ENCODE measurements around the gene SMOC2. TPM values are rescaled to one million over a fixed set of nuclear protein-coding genes. Genes with fewer than 3 reads are reported as not detected.

Gene SMOC2
- total and polyA plus RNA-seq, 2 of the 4 experiments (the other 2 are of a cell fraction): not detected

DNA sequence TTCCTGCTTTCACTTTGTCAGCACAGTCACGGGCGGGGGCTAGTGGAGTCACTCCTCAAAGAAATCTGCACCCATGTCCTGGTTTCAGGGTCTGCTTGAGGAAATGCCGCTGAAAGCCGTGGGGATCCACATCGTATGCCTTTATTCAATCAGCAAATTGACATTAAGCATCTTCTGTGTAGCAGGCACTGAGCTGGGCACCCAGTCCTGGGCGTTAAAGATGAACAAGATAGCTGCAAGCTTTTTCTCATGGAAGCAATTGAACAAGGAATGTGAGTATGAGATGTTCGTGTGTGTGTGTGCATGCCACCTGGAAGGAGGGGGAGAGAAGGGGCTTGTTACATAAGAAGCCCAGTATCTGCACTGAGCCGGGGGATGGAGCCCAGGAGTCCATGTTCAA, 243.9 kb downstream of the SMOC2 start:
- H3K79me1 ChIP-seq (ENCODE audit: low read depth in 1 of 2, low read length in 2 of 2): no peaks in the 10 kb centered on the region
- no peak overlapping the region for H3K4me3 ChIP-seq (ENCODE audit: insufficient read depth, low read depth, low read length)
- H3K27me3 ChIP-seq (ENCODE audit: control insufficient read depth, insufficient read depth, low read length): no peaks in the 10 kb centered on the region
- H2AK5ac ChIP-seq (ENCODE audit: low read depth, low read length): no peak overlapping the region
- H3K9me3 ChIP-seq (ENCODE audit: control insufficient read depth, insufficient read depth, low read length): peaks cover 38% of the 10 kb centered on the region
- no peak overlapping the region for H3K4ac ChIP-seq (ENCODE audit: low read depth, low read length)
- in situ Hi-C loops (cut with MboI; ENCODE audit: low sequenced_read_pairs): no loop called here
- CTCF ChIA-PET: no interaction called here
- H2BK20ac ChIP-seq (ENCODE audit: low read depth, low read length): no peak overlapping the region
- no peak overlapping the region for H3K56ac ChIP-seq (ENCODE audit: extremely low read depth, insufficient read depth, low read length)
- no peak overlapping the region for H2AFZ ChIP-seq (replicated peaks; ENCODE audit: low read length, poor library complexity)
- no peak overlapping the region for H3K9ac ChIP-seq (ENCODE audit: low read depth, low read length)
- H3K4me1 ChIP-seq (ENCODE audit: control insufficient read depth, insufficient read depth, low read length): no peaks in the 10 kb centered on the region
- ATAC-seq (ENCODE audit: low read depth) (no peak), DNase-seq (no peak)
- no peaks in the 10 kb centered on the region for H4K20me1 ChIP-seq (ENCODE audit: insufficient read depth, low read length)
- H3K4me2 ChIP-seq (ENCODE audit: low read depth, low read length): no peak overlapping the region
- no peak overlapping the region for H2AK9ac ChIP-seq (replicated peaks; ENCODE audit: low read depth, low read length, poor library complexity)
- intact Hi-C loops (cut with micrococcal nuclease): no loop called here
- H3K9me1 ChIP-seq (ENCODE audit: insufficient read depth, low read length): no peaks in the 10 kb centered on the region
- no peak overlapping the region for H3K27ac ChIP-seq (ENCODE audit: insufficient read depth, low read length)
- H4K91ac ChIP-seq (ENCODE audit: insufficient read depth, low read depth, low read length): no peak overlapping the region
- BruUV-seq (replicated peaks): no TSS peak
- H4K5ac ChIP-seq (ENCODE audit: low read depth, low read length): no peak overlapping the region
- no peak overlapping the region for H2BK120ac ChIP-seq (ENCODE audit: low read depth, low read length)
- H3K18ac ChIP-seq (ENCODE audit: low read depth, low read length): no peak overlapping the region
- H3K36me3 ChIP-seq (ENCODE audit: control insufficient read depth, insufficient read depth, low read length): no peaks in the 10 kb centered on the region
- dilution Hi-C loops (cut with HindIII; ENCODE audit: low sequenced_read_pairs, unreplicated experiment): no loop called here
- H2BK15ac ChIP-seq (ENCODE audit: low read depth, low read length): no peak overlapping the region
- H3K14ac ChIP-seq (replicated peaks; ENCODE audit: low read depth, low read length): no peak overlapping the region
- WGBS, 2 experiments (ENCODE audit: extremely low coverage in 2 of 2, insufficient read length in 1 of 2): 58% methylated on average over 3 of the region's 8 CpGs; no CpG with 5 or more reads in 1 of the 2 experiments
- no peak overlapping the region for H3K23ac ChIP-seq (ENCODE audit: low read depth, low read length)
- no peak for TF ChIP-seq SMC3 (IDR thresholded peaks at IDR 0.05; ENCODE audit: low read depth, low read length)
- no peak for TF ChIP-seq FOS (IDR thresholded peaks at IDR 0.05; ENCODE audit: low read depth, low read length)
- no peak for TF ChIP-seq POLR2A (IDR thresholded peaks at IDR 0.05; ENCODE audit: low read depth, low read length)
- TF ChIP-seq MAFK (IDR thresholded peaks at IDR 0.05; ENCODE audit: low read depth, low read length): no peak
- TF ChIP-seq RFX5 (IDR thresholded peaks at IDR 0.05; ENCODE audit: low read depth, low read length): no peak
- TF ChIP-seq NFE2L2 (IDR thresholded peaks at IDR 0.05; ENCODE audit: low read depth, low read length): no peak
- no peak for TF ChIP-seq RAD21 (IDR thresholded peaks at IDR 0.05; ENCODE audit: low read length)
- TF ChIP-seq, protein P1, sequence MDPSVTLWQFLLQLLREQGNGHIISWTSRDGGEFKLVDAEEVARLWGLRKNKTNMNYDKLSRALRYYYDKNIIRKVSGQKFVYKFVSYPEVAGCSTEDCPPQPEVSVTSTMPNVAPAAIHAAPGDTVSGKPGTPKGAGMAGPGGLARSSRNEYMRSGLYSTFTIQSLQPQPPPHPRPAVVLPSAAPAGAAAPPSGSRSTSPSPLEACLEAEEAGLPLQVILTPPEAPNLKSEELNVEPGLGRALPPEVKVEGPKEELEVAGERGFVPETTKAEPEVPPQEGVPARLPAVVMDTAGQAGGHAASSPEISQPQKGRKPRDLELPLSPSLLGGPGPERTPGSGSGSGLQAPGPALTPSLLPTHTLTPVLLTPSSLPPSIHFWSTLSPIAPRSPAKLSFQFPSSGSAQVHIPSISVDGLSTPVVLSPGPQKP (IDR thresholded peaks at IDR 0.05; ENCODE audit: borderline replicate concordance, low read depth, low read length): no peak
- TF ChIP-seq, protein P2, sequence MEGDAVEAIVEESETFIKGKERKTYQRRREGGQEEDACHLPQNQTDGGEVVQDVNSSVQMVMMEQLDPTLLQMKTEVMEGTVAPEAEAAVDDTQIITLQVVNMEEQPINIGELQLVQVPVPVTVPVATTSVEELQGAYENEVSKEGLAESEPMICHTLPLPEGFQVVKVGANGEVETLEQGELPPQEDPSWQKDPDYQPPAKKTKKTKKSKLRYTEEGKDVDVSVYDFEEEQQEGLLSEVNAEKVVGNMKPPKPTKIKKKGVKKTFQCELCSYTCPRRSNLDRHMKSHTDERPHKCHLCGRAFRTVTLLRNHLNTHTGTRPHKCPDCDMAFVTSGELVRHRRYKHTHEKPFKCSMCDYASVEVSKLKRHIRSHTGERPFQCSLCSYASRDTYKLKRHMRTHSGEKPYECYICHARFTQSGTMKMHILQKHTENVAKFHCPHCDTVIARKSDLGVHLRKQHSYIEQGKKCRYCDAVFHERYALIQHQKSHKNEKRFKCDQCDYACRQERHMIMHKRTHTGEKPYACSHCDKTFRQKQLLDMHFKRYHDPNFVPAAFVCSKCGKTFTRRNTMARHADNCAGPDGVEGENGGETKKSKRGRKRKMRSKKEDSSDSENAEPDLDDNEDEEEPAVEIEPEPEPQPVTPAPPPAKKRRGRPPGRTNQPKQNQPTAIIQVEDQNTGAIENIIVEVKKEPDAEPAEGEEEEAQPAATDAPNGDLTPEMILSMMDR (conservative IDR thresholded peaks at IDR 0.05; ENCODE audit: low read depth, low read length): no peak
- no peak for TF ChIP-seq CHD1 (IDR thresholded peaks at IDR 0.05; ENCODE audit: low read depth, low read length)
- TF ChIP-seq, protein P3, sequence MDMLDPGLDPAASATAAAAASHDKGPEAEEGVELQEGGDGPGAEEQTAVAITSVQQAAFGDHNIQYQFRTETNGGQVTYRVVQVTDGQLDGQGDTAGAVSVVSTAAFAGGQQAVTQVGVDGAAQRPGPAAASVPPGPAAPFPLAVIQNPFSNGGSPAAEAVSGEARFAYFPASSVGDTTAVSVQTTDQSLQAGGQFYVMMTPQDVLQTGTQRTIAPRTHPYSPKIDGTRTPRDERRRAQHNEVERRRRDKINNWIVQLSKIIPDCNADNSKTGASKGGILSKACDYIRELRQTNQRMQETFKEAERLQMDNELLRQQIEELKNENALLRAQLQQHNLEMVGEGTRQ (IDR thresholded peaks at IDR 0.05; ENCODE audit: low read depth, low read length): no peak
- no peak for TF ChIP-seq CEBPB (IDR thresholded peaks at IDR 0.05; ENCODE audit: low read depth, low read length)
- no peak for TF ChIP-seq BHLHE40 (IDR thresholded peaks at IDR 0.05; ENCODE audit: low read depth, low read length)
- POLR2A ChIA-PET (ENCODE audit: unreplicated experiment): no interaction called here
- no peak overlapping the region for H4K8ac ChIP-seq (ENCODE audit: low read depth in 2 of 2, low read length in 2 of 2)
- H2BK5ac ChIP-seq (ENCODE audit: low read depth, low read length, poor library complexity, severe bottlenecking): no peak overlapping the region

All from IMR-90 (cell line).